GM19463 (cell line): ENCODE data around the gene TXN.
"Not testable (repeated sequence)": the region's sequence is repeated elsewhere in the genome, so short reads cannot be mapped to it uniquely, and the experiment has no call there.

Source experiments
- ATAC-seq: cut with Tn5 transposase; IDR thresholded peaks from one replicate; pipeline ENCODE4 v1.9.1; 2021; ENCODE audit warnings: mild to moderate bottlenecking, moderate library complexity; ENCODE audit not compliant: unreplicated experiment

The TXN gene

GRCh38 chr9:110213413-110214044, 42.8 kb downstream of the TXN start:
- no peak for ATAC-seq

- no peak for ATAC-seq
Observed at GRCh38 chr9:110208031-110208430, 48.3 kb downstream of the TXN start, which contains the start of gene C9orf152. Gene C9orf152 (minus strand): TSS chr9:110208159. CDS start chr9:110207579, 580 bp downstream.

- no peak for ATAC-seq
Observed at GRCh38 chr9:110207071-110207641, 49.2 kb downstream of the TXN start.

- ATAC-seq: no peak
Observed at GRCh38 chr9:110206389-110206788, 49.9 kb downstream of the TXN start.

- ATAC-seq: not testable (repeated sequence)
Observed at GRCh38 chr9:110205612-110206011, 50.7 kb downstream of the TXN start.

GRCh38 chr9:110202232-110202631, 54.1 kb downstream of the TXN start:
- no peak for ATAC-seq

GRCh38 chr9:110199643-110200042, 56.7 kb downstream of the TXN start:
- no peak for ATAC-seq

GRCh38 chr9:110198357-110198756, 58.0 kb downstream of the TXN start:
- no peak for ATAC-seq

- ATAC-seq: no peak
Observed at GRCh38 chr9:110197330-110198187, 58.7 kb downstream of the TXN start.

- not testable (repeated sequence) for ATAC-seq
Observed at GRCh38 chr9:110196084-110196499, 60.2 kb downstream of the TXN start.
